ENCODE measurements around the gene OTULIN. TPM values are rescaled to one million over a fixed set of nuclear protein-coding genes. Genes with fewer than 3 reads are reported as not detected.

The OTULIN gene
- total and polyA plus RNA-seq, 2 experiments from 2014 or later, result 24.3 to 43.9 TPM

DNA sequence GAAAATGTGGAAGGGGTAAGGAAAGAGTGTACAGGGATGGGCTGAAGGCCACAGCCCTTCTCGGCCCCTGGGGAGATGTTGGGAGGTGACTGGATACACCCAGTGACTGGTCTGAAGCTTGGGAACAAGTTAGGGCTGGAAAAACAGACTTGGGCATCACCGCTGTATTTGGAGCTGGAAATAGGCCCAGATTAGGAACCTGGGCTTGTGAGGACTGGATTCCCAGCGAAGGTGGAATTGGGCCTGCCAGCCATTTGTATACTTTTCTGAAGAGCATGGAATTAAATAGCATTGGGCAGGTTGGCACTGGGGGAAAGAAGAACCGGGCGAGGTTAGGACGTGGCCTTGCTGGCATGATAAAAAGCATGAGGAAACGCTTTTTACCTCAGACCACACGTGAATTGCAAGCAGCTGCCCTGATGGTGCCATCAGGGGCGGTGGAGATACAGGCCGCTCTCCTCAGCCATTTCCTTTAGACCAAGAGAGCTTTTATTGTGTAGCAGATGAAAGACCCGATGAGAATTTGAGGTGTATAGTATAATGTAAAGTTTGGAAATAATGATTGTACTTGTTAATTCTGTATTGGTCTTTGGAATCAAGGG is 37.8 kb downstream of the OTULIN start:
- no peak overlapping the region for H3K27ac ChIP-seq (ENCODE audit: low read depth)
- H3K4me2 ChIP-seq, result no peak overlapping the region
- no peaks in the 10 kb centered on the region for H3K4me1 Mint-ChIP-seq
- peaks cover 30% of the 10 kb centered on the region for H3K36me3 Mint-ChIP-seq (ENCODE audit: low read depth)
- peaks cover 7% of the 10 kb centered on the region for H3K27me3 Mint-ChIP-seq (ENCODE audit: insufficient read depth, low read depth, poor library complexity)
- H3K27me3 ChIP-seq (ENCODE audit: insufficient read depth), result no peaks in the 10 kb centered on the region
- H3K9me3 Mint-ChIP-seq, result no peaks in the 10 kb centered on the region
- H3K27ac Mint-ChIP-seq, result no peak overlapping the region
- no peaks in the 10 kb centered on the region for H3K4me1 ChIP-seq (ENCODE audit: insufficient read depth)
- DNase-seq (ENCODE audit: low spot score) (no peak), ATAC-seq (no peak)
- peaks cover 12% of the 10 kb centered on the region; the same call in 1 of the 2 replicates for H3K36me3 ChIP-seq (ENCODE audit: insufficient read depth)
- H3F3A ChIP-seq (replicated peaks; ENCODE audit: low read depth), result no peaks in the 10 kb centered on the region
- H3K79me2 ChIP-seq (replicated peaks; ENCODE audit: insufficient read depth), result no peaks in the 10 kb centered on the region
- TF ChIP-seq JUNB (IDR thresholded peaks at IDR 0.05; ENCODE audit: unreplicated experiment), result no peak
- TF ChIP-seq, protein P1, sequence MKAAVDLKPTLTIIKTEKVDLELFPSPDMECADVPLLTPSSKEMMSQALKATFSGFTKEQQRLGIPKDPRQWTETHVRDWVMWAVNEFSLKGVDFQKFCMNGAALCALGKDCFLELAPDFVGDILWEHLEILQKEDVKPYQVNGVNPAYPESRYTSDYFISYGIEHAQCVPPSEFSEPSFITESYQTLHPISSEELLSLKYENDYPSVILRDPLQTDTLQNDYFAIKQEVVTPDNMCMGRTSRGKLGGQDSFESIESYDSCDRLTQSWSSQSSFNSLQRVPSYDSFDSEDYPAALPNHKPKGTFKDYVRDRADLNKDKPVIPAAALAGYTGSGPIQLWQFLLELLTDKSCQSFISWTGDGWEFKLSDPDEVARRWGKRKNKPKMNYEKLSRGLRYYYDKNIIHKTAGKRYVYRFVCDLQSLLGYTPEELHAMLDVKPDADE (IDR thresholded peaks at IDR 0.05), result no peak
- TF ChIP-seq ZNF331 (CRISPR knock-in tag; IDR thresholded peaks at IDR 0.05; ENCODE audit: low read depth), result no peak
- TF ChIP-seq EZH2 (IDR thresholded peaks at IDR 0.05; ENCODE audit: low read depth, unreplicated experiment), result no peak
- no peak for TF ChIP-seq ZNF114 (CRISPR knock-in tag; IDR thresholded peaks at IDR 0.05)
- TF ChIP-seq EZH2phosphoT487 (IDR thresholded peaks at IDR 0.05; ENCODE audit: unreplicated experiment), result no peak
- no peak for TF ChIP-seq STAT1 (IDR thresholded peaks at IDR 0.05; ENCODE audit: unreplicated experiment)
- no peak for TF ChIP-seq NANOG (IDR thresholded peaks at IDR 0.05; ENCODE audit: borderline replicate concordance)
- no peak for TF ChIP-seq POLR2AphosphoS5 (IDR thresholded peaks at IDR 0.05; ENCODE audit: low read depth)
- TF ChIP-seq, protein P2, sequence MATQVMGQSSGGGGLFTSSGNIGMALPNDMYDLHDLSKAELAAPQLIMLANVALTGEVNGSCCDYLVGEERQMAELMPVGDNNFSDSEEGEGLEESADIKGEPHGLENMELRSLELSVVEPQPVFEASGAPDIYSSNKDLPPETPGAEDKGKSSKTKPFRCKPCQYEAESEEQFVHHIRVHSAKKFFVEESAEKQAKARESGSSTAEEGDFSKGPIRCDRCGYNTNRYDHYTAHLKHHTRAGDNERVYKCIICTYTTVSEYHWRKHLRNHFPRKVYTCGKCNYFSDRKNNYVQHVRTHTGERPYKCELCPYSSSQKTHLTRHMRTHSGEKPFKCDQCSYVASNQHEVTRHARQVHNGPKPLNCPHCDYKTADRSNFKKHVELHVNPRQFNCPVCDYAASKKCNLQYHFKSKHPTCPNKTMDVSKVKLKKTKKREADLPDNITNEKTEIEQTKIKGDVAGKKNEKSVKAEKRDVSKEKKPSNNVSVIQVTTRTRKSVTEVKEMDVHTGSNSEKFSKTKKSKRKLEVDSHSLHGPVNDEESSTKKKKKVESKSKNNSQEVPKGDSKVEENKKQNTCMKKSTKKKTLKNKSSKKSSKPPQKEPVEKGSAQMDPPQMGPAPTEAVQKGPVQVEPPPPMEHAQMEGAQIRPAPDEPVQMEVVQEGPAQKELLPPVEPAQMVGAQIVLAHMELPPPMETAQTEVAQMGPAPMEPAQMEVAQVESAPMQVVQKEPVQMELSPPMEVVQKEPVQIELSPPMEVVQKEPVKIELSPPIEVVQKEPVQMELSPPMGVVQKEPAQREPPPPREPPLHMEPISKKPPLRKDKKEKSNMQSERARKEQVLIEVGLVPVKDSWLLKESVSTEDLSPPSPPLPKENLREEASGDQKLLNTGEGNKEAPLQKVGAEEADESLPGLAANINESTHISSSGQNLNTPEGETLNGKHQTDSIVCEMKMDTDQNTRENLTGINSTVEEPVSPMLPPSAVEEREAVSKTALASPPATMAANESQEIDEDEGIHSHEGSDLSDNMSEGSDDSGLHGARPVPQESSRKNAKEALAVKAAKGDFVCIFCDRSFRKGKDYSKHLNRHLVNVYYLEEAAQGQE (IDR thresholded peaks at IDR 0.05; ENCODE audit: unreplicated experiment), result no peak
- TF ChIP-seq ZNF462 (CRISPR knock-in tag; IDR thresholded peaks at IDR 0.05), result no peak
- H3K4me3 ChIP-seq, result no peak overlapping the region
- H4K20me1 ChIP-seq (replicated peaks; ENCODE audit: insufficient read depth), result peaks cover 3% of the 10 kb centered on the region; the same call in 1 of the 2 replicates
- H2AFZ ChIP-seq, result no peak overlapping the region
- no peak overlapping the region for H3K4me3 Mint-ChIP-seq
- H3K9me2 ChIP-seq (ENCODE audit: insufficient read depth), result 0 out of 2 replicates have a peak, but pooled peaks cover 5% of the 10 kb centered on the region

Measured in GM23338 (cell line).